ENCODE data around the gene SOAT2. TPM values are rescaled to one million over a fixed set of nuclear protein-coding genes. Genes with fewer than 3 reads are reported as not detected.

The SOAT2 gene
- polyA plus RNA-seq, 2 of the 4 experiments (the other 2 are of a cell fraction): 0.09 to 0.14 TPM

DNA sequence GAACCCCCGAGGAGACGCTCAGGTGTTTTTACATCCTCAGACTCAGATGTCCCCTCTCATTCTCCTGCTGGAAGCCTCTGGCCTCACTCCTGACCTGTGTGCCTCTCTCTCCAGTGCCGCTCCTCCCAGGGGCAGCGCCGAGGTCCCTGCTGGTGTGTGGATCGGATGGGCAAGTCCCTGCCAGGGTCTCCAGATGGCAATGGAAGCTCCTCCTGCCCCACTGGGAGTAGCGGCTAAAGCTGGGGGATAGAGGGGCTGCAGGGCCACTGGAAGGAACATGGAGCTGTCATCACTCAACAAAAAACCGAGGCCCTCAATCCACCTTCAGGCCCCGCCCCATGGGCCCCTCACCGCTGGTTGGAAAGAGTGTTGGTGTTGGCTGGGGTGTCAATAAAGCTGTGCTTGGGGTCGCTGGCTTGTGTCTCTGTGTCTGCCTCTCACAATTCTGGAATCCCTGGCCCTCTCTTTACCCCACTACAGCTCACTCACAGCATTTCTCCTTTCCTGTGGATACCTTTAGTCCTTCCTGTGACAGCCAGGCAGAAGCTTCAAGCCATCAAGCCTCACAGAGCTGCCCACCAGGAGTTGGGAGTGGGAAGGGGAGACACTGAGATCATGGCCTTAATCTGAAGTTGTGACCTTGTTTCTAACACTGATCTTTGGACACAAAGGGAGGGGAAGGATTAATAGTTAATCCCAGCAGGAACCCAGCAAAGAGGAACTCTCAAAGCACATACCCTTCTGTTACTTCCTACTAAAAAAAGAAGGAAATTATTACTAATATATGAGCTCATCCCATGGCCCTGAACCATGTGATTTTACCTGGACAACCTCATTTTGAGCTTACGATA, 1.1 kb upstream of the SOAT2 start:
- 0 out of 3 replicates have a peak overlapping the region, but pooled peaks have one; percentile 17 for H3K4me2 ChIP-seq
- H3K4me1 ChIP-seq: peaks cover 27% of the 10 kb centered on the region; the same call in 2 of the 3 replicates
- DNase-seq (ENCODE audit: low read depth in 1 of 2, low spot score in 1 of 2): no peak
- WGBS (ENCODE audit: missing lambda C conversion rate): 90% methylated on average over 12 of the region's 12 CpGs
- no peak for TF ChIP-seq FOSL2 (IDR thresholded peaks at IDR 0.05)
- TF ChIP-seq FOSL2 (CRISPR knock-in tag; IDR thresholded peaks at IDR 0.05): no peak
- no peak for TF ChIP-seq TP53 (CRISPR knock-in tag; IDR thresholded peaks at IDR 0.05)
- no peak for TF ChIP-seq ZSCAN20 (CRISPR knock-in tag; IDR thresholded peaks at IDR 0.05)
- no peak for TF ChIP-seq ZC3H11A (IDR thresholded peaks at IDR 0.05)
- no peak for TF ChIP-seq POLR2AphosphoS2 (conservative IDR thresholded peaks at IDR 0.05; ENCODE audit: low read length)
- no peak for TF ChIP-seq ESRRA (IDR thresholded peaks at IDR 0.05; ENCODE audit: borderline replicate concordance, low read length)
- no peak for TF ChIP-seq TFCP2L1 (CRISPR knock-in tag; IDR thresholded peaks at IDR 0.05)
- TF ChIP-seq, protein P1, sequence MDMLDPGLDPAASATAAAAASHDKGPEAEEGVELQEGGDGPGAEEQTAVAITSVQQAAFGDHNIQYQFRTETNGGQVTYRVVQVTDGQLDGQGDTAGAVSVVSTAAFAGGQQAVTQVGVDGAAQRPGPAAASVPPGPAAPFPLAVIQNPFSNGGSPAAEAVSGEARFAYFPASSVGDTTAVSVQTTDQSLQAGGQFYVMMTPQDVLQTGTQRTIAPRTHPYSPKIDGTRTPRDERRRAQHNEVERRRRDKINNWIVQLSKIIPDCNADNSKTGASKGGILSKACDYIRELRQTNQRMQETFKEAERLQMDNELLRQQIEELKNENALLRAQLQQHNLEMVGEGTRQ (IDR thresholded peaks at IDR 0.05): no peak
- no peak for TF ChIP-seq MYC (IDR thresholded peaks at IDR 0.05; ENCODE audit: borderline replicate concordance, low read length)
- no peak for TF ChIP-seq JUN (IDR thresholded peaks at IDR 0.05)
- no peak for TF ChIP-seq FOXS1 (CRISPR knock-in tag; IDR thresholded peaks at IDR 0.05)
- no peaks in the 10 kb centered on the region for H3K9me3 ChIP-seq
- FAIRE-seq: no peak
- ATAC-seq: no peak
- ChIA-PET CTCF (interaction anchor here (0.5 to 38.0 kb wide), 12 partner anchors 9 to 186 kb away, joined by 3 to 1424 read pairs (median 4); partner anchors contain the start of genes SPRYD3 and TNS2), POLR2A (interaction anchor here (0.5 to 1.3 kb wide), 3 partner anchors 23 to 1235 kb away, joined by 3 to 4 read pairs (median 4); partner anchors contain the start of gene SPRYD3)
- H3K27ac ChIP-seq: peak overlapping the region in 1 of 2 experiments; percentile 38; a peak in 2 of 6 replicates
- no peak overlapping the region for H3K4me3 ChIP-seq

DNA sequence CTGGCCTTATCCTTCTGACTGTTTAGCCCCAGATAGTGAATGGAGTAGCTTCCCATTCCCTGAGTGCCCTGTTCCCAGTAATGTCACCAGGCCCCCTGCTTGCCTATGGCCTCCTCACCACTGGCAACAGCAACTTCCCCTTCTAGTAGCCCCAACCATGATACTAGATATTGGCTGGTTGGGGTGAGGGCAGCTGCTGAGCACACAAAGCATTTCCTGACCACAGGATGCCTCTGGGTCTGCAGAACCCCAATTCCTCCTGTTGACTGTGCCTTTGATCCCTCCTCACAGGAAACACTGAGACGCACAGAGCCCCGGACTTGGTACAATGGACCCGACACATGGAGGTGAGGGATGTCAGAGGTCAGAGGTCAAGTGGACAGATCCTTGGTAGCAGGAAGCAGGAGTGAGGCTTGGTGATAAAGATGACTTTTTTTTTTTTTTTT, 597 bp downstream of the SOAT2 start:
- POLR2A ChIA-PET: interaction anchor here (1.2 kb wide), 1 partner anchor 76 kb away, joined by 3 read pairs; the partner anchor contains the start of gene ZNF740
- WGBS (ENCODE audit: missing lambda C conversion rate): 98% methylated on average over 3 of the region's 3 CpGs
- Histone ChIP-seq H3K4me2 (no peak overlapping the region), H3K4me3 (no peak overlapping the region), H3K27ac (peak overlapping the region in 1 of 2 experiments; percentile 38; a peak in 1 of 6 replicates), H3K4me1 (peaks cover 21% of the 10 kb centered on the region; the same call in 2 of the 3 replicates), H3K9me3 (no peaks in the 10 kb centered on the region)
- FAIRE-seq (no peak), DNase-seq (ENCODE audit: low read depth in 1 of 2, low spot score in 1 of 2) (no peak), ATAC-seq (no peak)
- no peak for TF ChIP-seq HDAC2 (IDR thresholded peaks at IDR 0.05)
- TF ChIP-seq, protein P2, sequence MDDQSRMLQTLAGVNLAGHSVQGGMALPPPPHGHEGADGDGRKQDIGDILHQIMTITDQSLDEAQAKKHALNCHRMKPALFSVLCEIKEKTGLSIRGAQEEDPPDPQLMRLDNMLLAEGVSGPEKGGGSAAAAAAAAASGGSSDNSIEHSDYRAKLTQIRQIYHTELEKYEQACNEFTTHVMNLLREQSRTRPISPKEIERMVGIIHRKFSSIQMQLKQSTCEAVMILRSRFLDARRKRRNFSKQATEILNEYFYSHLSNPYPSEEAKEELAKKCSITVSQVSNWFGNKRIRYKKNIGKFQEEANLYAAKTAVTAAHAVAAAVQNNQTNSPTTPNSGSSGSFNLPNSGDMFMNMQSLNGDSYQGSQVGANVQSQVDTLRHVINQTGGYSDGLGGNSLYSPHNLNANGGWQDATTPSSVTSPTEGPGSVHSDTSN (IDR thresholded peaks at IDR 0.05): no peak
- no peak for TF ChIP-seq HOXA7 (CRISPR knock-in tag; IDR thresholded peaks at IDR 0.05)
- no peak for TF ChIP-seq POLR2A (IDR thresholded peaks at IDR 0.05; ENCODE audit: low read length)
- no peak for TF ChIP-seq HEYL (CRISPR knock-in tag; IDR thresholded peaks at IDR 0.05)
- TF ChIP-seq MYC (IDR thresholded peaks at IDR 0.05; ENCODE audit: borderline replicate concordance, low read length): no peak
- no peak for TF ChIP-seq NR3C1 (IDR thresholded peaks at IDR 0.05)
- TF ChIP-seq KDM1A (IDR thresholded peaks at IDR 0.05; ENCODE audit: low read depth): no peak
- no peak for TF ChIP-seq RARB (CRISPR knock-in tag; IDR thresholded peaks at IDR 0.05)
- no peak for TF ChIP-seq ZFP36 (IDR thresholded peaks at IDR 0.05; ENCODE audit: borderline replicate concordance, partially characterized antibody)
- TF ChIP-seq NPAS2 (CRISPR knock-in tag; IDR thresholded peaks at IDR 0.05; ENCODE audit: borderline replicate concordance): no peak
- no peak for TF ChIP-seq MAZ (IDR thresholded peaks at IDR 0.05; ENCODE audit: borderline replicate concordance, low read depth, low read length)
- TF ChIP-seq, protein P3, sequence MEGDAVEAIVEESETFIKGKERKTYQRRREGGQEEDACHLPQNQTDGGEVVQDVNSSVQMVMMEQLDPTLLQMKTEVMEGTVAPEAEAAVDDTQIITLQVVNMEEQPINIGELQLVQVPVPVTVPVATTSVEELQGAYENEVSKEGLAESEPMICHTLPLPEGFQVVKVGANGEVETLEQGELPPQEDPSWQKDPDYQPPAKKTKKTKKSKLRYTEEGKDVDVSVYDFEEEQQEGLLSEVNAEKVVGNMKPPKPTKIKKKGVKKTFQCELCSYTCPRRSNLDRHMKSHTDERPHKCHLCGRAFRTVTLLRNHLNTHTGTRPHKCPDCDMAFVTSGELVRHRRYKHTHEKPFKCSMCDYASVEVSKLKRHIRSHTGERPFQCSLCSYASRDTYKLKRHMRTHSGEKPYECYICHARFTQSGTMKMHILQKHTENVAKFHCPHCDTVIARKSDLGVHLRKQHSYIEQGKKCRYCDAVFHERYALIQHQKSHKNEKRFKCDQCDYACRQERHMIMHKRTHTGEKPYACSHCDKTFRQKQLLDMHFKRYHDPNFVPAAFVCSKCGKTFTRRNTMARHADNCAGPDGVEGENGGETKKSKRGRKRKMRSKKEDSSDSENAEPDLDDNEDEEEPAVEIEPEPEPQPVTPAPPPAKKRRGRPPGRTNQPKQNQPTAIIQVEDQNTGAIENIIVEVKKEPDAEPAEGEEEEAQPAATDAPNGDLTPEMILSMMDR (IDR thresholded peaks at IDR 0.05): no peak
- TF ChIP-seq, protein P4, sequence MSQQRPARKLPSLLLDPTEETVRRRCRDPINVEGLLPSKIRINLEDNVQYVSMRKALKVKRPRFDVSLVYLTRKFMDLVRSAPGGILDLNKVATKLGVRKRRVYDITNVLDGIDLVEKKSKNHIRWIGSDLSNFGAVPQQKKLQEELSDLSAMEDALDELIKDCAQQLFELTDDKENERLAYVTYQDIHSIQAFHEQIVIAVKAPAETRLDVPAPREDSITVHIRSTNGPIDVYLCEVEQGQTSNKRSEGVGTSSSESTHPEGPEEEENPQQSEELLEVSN (IDR thresholded peaks at IDR 0.05; ENCODE audit: borderline replicate concordance, low read depth): no peak
- CTCF ChIA-PET: interaction anchor here (0.6 to 38.0 kb wide), 9 partner anchors 13 to 177 kb away, joined by 3 to 1424 read pairs (median 5); partner anchors contain the start of genes SPRYD3 and TNS2
